ENCODE data around the gene OR1E1.
"Not testable (repeated sequence)": the region's sequence is repeated elsewhere in the genome, so short reads cannot be mapped to it uniquely, and the experiment has no call there.

OR1E1 gene

GRCh38 chr17:3398310-3398709 is at the start of gene OR1E1:
TSS of gene OR1E1 (minus strand) at chr17:3398410. CDS start at chr17:3398410, 0 bp downstream.
- H3K4me3 ChIP-seq (ENCODE audit: low read depth, low read length) = no peak within 1 kb of the TSS

GRCh38 chr17:3447625-3448024 is 49.4 kb upstream of the OR1E1 start:
- H3K9ac ChIP-seq (ENCODE audit: low read depth, low read length) = no peak overlapping the region

More at GRCh38 chr17:3398310-3398709, at the start of gene OR1E1:
- no peak within 1 kb of the TSS for H3K9ac ChIP-seq (ENCODE audit: low read depth, low read length)
- no peaks in the 10 kb centered on the region for H3K4me1 ChIP-seq (ENCODE audit: control insufficient read depth, insufficient read depth, low read length)
- H3K27me3 ChIP-seq (ENCODE audit: control insufficient read depth, insufficient read depth, low read length) = no peaks in the 10 kb centered on the region
- H3K9me3 ChIP-seq (ENCODE audit: control insufficient read depth, insufficient read depth, low read length) = no peaks in the 10 kb centered on the region
- no peaks in the 10 kb centered on the region for H3K36me3 ChIP-seq (ENCODE audit: control insufficient read depth, insufficient read depth, low read length)

GRCh38 chr17:3440451-3440850 is 42.2 kb upstream of the OR1E1 start:
- Histone ChIP-seq H3K9ac (ENCODE audit: low read depth, low read length) (no peak overlapping the region), H3K9me3 (ENCODE audit: control insufficient read depth, insufficient read depth, low read length) (no peaks in the 10 kb centered on the region), H3K4me1 (ENCODE audit: control insufficient read depth, insufficient read depth, low read length) (no peaks in the 10 kb centered on the region), H3K27me3 (ENCODE audit: control insufficient read depth, insufficient read depth, low read length) (no peaks in the 10 kb centered on the region), H3K36me3 (ENCODE audit: control insufficient read depth, insufficient read depth, low read length) (no peaks in the 10 kb centered on the region), H3K4me3 (ENCODE audit: low read depth, low read length) (no peak overlapping the region)

More at GRCh38 chr17:3447625-3448024, 49.4 kb upstream of the OR1E1 start:
- H3K4me1 ChIP-seq (ENCODE audit: control insufficient read depth, insufficient read depth, low read length) = no peaks in the 10 kb centered on the region
- no peaks in the 10 kb centered on the region for H3K27me3 ChIP-seq (ENCODE audit: control insufficient read depth, insufficient read depth, low read length)
- no peaks in the 10 kb centered on the region for H3K9me3 ChIP-seq (ENCODE audit: control insufficient read depth, insufficient read depth, low read length)
- H3K4me3 ChIP-seq (ENCODE audit: low read depth, low read length) = no peak overlapping the region
- no peaks in the 10 kb centered on the region for H3K36me3 ChIP-seq (ENCODE audit: control insufficient read depth, insufficient read depth, low read length)

- H3K36me3 ChIP-seq (ENCODE audit: control insufficient read depth, insufficient read depth, low read length) = no peaks in the 10 kb centered on the region
- no peak overlapping the region for H3K4me3 ChIP-seq (ENCODE audit: low read depth, low read length)
- no peaks in the 10 kb centered on the region for H3K4me1 ChIP-seq (ENCODE audit: control insufficient read depth, insufficient read depth, low read length)
- H3K9me3 ChIP-seq (ENCODE audit: control insufficient read depth, insufficient read depth, low read length) = no peaks in the 10 kb centered on the region
- no peaks in the 10 kb centered on the region for H3K27me3 ChIP-seq (ENCODE audit: control insufficient read depth, insufficient read depth, low read length)
- no peak overlapping the region for H3K9ac ChIP-seq (ENCODE audit: low read depth, low read length)
Observed at GRCh38 chr17:3438368-3438767, 40.2 kb upstream of the OR1E1 start.

- Histone ChIP-seq H3K27me3 (ENCODE audit: control insufficient read depth, insufficient read depth, low read length) (no peaks in the 10 kb centered on the region), H3K4me3 (ENCODE audit: low read depth, low read length) (no peak within 1 kb of the TSS), H3K4me1 (ENCODE audit: control insufficient read depth, insufficient read depth, low read length) (no peaks in the 10 kb centered on the region), H3K9me3 (ENCODE audit: control insufficient read depth, insufficient read depth, low read length) (no peaks in the 10 kb centered on the region), H3K36me3 (ENCODE audit: control insufficient read depth, insufficient read depth, low read length) (no peaks in the 10 kb centered on the region), H3K9ac (ENCODE audit: low read depth, low read length) (no peak within 1 kb of the TSS)
Observed at GRCh38 chr17:3433741-3434140, 35.5 kb upstream of the OR1E1 start, which contains the start of gene OR1E2. TSS of gene OR1E2 (minus strand) at chr17:3433841. CDS start at chr17:3433841, 0 bp downstream.

GRCh38 chr17:3433215-3433614 is 35.0 kb upstream of the OR1E1 start:
- H3K27me3 ChIP-seq (ENCODE audit: control insufficient read depth, insufficient read depth, low read length); H3K4me1 ChIP-seq (ENCODE audit: control insufficient read depth, insufficient read depth, low read length); H3K9me3 ChIP-seq (ENCODE audit: control insufficient read depth, insufficient read depth, low read length); H3K4me3 ChIP-seq (ENCODE audit: low read depth, low read length); H3K9ac ChIP-seq (ENCODE audit: low read depth, low read length); H3K36me3 ChIP-seq (ENCODE audit: control insufficient read depth, insufficient read depth, low read length): not testable (repeated sequence)

GRCh38 chr17:3418222-3418621 is 20.0 kb upstream of the OR1E1 start:
- no peak overlapping the region for H3K9ac ChIP-seq (ENCODE audit: low read depth, low read length)
- no peaks in the 10 kb centered on the region for H3K9me3 ChIP-seq (ENCODE audit: control insufficient read depth, insufficient read depth, low read length)
- no peak overlapping the region for H3K4me3 ChIP-seq (ENCODE audit: low read depth, low read length)
- no peaks in the 10 kb centered on the region for H3K27me3 ChIP-seq (ENCODE audit: control insufficient read depth, insufficient read depth, low read length)
- no peaks in the 10 kb centered on the region for H3K36me3 ChIP-seq (ENCODE audit: control insufficient read depth, insufficient read depth, low read length)
- no peaks in the 10 kb centered on the region for H3K4me1 ChIP-seq (ENCODE audit: control insufficient read depth, insufficient read depth, low read length)

GRCh38 chr17:3415610-3416009 is 17.4 kb upstream of the OR1E1 start:
- H3K4me1 ChIP-seq (ENCODE audit: control insufficient read depth, insufficient read depth, low read length) = no peaks in the 10 kb centered on the region
- H3K9me3 ChIP-seq (ENCODE audit: control insufficient read depth, insufficient read depth, low read length) = no peaks in the 10 kb centered on the region
- no peak overlapping the region for H3K9ac ChIP-seq (ENCODE audit: low read depth, low read length)
- no peaks in the 10 kb centered on the region for H3K27me3 ChIP-seq (ENCODE audit: control insufficient read depth, insufficient read depth, low read length)
- H3K36me3 ChIP-seq (ENCODE audit: control insufficient read depth, insufficient read depth, low read length) = no peaks in the 10 kb centered on the region
- no peak overlapping the region for H3K4me3 ChIP-seq (ENCODE audit: low read depth, low read length)

- not testable (repeated sequence) for H3K36me3 ChIP-seq (ENCODE audit: control insufficient read depth, insufficient read depth, low read length); H3K4me3 ChIP-seq (ENCODE audit: low read depth, low read length); H3K27me3 ChIP-seq (ENCODE audit: control insufficient read depth, insufficient read depth, low read length); H3K9ac ChIP-seq (ENCODE audit: low read depth, low read length); H3K9me3 ChIP-seq (ENCODE audit: control insufficient read depth, insufficient read depth, low read length); H3K4me1 ChIP-seq (ENCODE audit: control insufficient read depth, insufficient read depth, low read length)
Observed at GRCh38 chr17:3412216-3412615, 14.0 kb upstream of the OR1E1 start.

- H3K4me1 ChIP-seq (ENCODE audit: control insufficient read depth, insufficient read depth, low read length) = no peaks in the 10 kb centered on the region
- H3K27me3 ChIP-seq (ENCODE audit: control insufficient read depth, insufficient read depth, low read length) = no peaks in the 10 kb centered on the region
- H3K9ac ChIP-seq (ENCODE audit: low read depth, low read length) = no peak within 1 kb of the TSS
- no peaks in the 10 kb centered on the region for H3K9me3 ChIP-seq (ENCODE audit: control insufficient read depth, insufficient read depth, low read length)
- no peak within 1 kb of the TSS for H3K4me3 ChIP-seq (ENCODE audit: low read depth, low read length)
- no peaks in the 10 kb centered on the region for H3K36me3 ChIP-seq (ENCODE audit: control insufficient read depth, insufficient read depth, low read length)
Observed at GRCh38 chr17:3411070-3411469, 12.9 kb upstream of the OR1E1 start, which contains the start of gene OR3A3. TSS of gene OR3A3 (plus strand) at chr17:3411370.

GRCh38 chr17:3403856-3404255 is 5.6 kb upstream of the OR1E1 start:
- not testable (repeated sequence) for H3K36me3 ChIP-seq (ENCODE audit: control insufficient read depth, insufficient read depth, low read length); H3K27me3 ChIP-seq (ENCODE audit: control insufficient read depth, insufficient read depth, low read length); H3K9me3 ChIP-seq (ENCODE audit: control insufficient read depth, insufficient read depth, low read length); H3K4me3 ChIP-seq (ENCODE audit: low read depth, low read length); H3K4me1 ChIP-seq (ENCODE audit: control insufficient read depth, insufficient read depth, low read length); H3K9ac ChIP-seq (ENCODE audit: low read depth, low read length)

- Histone ChIP-seq H3K27me3 (ENCODE audit: control insufficient read depth, insufficient read depth, low read length) (no peaks in the 10 kb centered on the region), H3K36me3 (ENCODE audit: control insufficient read depth, insufficient read depth, low read length) (no peaks in the 10 kb centered on the region), H3K9me3 (ENCODE audit: control insufficient read depth, insufficient read depth, low read length) (no peaks in the 10 kb centered on the region), H3K9ac (ENCODE audit: low read depth, low read length) (no peak overlapping the region), H3K4me3 (ENCODE audit: low read depth, low read length) (no peak overlapping the region), H3K4me1 (ENCODE audit: control insufficient read depth, insufficient read depth, low read length) (no peaks in the 10 kb centered on the region)
Observed at GRCh38 chr17:3401786-3402185, 3.6 kb upstream of the OR1E1 start.

GRCh38 chr17:3400055-3400454 is 1.8 kb upstream of the OR1E1 start:
- Histone ChIP-seq H3K27me3 (ENCODE audit: control insufficient read depth, insufficient read depth, low read length) (no peaks in the 10 kb centered on the region), H3K36me3 (ENCODE audit: control insufficient read depth, insufficient read depth, low read length) (no peaks in the 10 kb centered on the region), H3K9ac (ENCODE audit: low read depth, low read length) (no peak overlapping the region), H3K9me3 (ENCODE audit: control insufficient read depth, insufficient read depth, low read length) (no peaks in the 10 kb centered on the region), H3K4me1 (ENCODE audit: control insufficient read depth, insufficient read depth, low read length) (no peaks in the 10 kb centered on the region), H3K4me3 (ENCODE audit: low read depth, low read length) (no peak overlapping the region)

Measured in iPS-15b (cell line).